PFSK-1 (cell line): Measurements from ENCODE around the gene RNF2.

ENCODE experiments used
- POLR2AphosphoS5 ChIP-seq: IDR thresholded peaks from 2 replicates; pipeline ENCODE4 v1.6.1; 2012; ENCODE audit warnings: low read depth, mild to moderate bottlenecking, control low read depth, low read length, moderate library complexity
- SIN3A ChIP-seq: IDR thresholded peaks from 2 replicates; pipeline ENCODE4 v1.6.1; 2012; ENCODE audit warnings: mild to moderate bottlenecking, low read length, moderate library complexity, borderline replicate concordance; ENCODE audit not compliant: insufficient read depth
- TAF1 ChIP-seq: IDR thresholded peaks from 2 replicates; pipeline ENCODE4 v1.6.1; 2012; ENCODE audit warnings: low read length, control low read depth, borderline replicate concordance; ENCODE audit not compliant: insufficient read depth
- TF ChIP-seq, protein P1 (sequence below), 2 experiments: IDR thresholded peaks; 2 replicates each; pipeline versions ENCODE4 v1.6.1 to v1.8.0; 2011 to 2012; ENCODE audit warnings: low read depth in 2 of 2, low read length in 2 of 2, control low read depth in 1 of 2, inconsistent platforms in 1 of 2, mild to moderate bottlenecking in 1 of 2, moderate library complexity in 1 of 2; ENCODE audit not compliant: insufficient read depth in 1 of 2

- TF ChIP-seq POLR2AphosphoS5 (no peak), TAF1 (no peak), SIN3A (no peak)
- TF ChIP-seq, protein P1, sequence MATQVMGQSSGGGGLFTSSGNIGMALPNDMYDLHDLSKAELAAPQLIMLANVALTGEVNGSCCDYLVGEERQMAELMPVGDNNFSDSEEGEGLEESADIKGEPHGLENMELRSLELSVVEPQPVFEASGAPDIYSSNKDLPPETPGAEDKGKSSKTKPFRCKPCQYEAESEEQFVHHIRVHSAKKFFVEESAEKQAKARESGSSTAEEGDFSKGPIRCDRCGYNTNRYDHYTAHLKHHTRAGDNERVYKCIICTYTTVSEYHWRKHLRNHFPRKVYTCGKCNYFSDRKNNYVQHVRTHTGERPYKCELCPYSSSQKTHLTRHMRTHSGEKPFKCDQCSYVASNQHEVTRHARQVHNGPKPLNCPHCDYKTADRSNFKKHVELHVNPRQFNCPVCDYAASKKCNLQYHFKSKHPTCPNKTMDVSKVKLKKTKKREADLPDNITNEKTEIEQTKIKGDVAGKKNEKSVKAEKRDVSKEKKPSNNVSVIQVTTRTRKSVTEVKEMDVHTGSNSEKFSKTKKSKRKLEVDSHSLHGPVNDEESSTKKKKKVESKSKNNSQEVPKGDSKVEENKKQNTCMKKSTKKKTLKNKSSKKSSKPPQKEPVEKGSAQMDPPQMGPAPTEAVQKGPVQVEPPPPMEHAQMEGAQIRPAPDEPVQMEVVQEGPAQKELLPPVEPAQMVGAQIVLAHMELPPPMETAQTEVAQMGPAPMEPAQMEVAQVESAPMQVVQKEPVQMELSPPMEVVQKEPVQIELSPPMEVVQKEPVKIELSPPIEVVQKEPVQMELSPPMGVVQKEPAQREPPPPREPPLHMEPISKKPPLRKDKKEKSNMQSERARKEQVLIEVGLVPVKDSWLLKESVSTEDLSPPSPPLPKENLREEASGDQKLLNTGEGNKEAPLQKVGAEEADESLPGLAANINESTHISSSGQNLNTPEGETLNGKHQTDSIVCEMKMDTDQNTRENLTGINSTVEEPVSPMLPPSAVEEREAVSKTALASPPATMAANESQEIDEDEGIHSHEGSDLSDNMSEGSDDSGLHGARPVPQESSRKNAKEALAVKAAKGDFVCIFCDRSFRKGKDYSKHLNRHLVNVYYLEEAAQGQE (IDR thresholded peaks at IDR 0.05; ENCODE audit: insufficient read depth in 1 of 2, low read depth in 2 of 2, low read length in 2 of 2) = no peak
Observed at GRCh38 chr1:185044387-185044786, 971 bp upstream of the RNF2 start.
